K562 (cell line): ENCODE data around the gene LBH. TPM values are rescaled to one million over a fixed set of nuclear protein-coding genes. Genes with fewer than 3 reads are reported as not detected.

Experiments
- ATAC-seq: fragments of 200-7000 bp; cut with Tn5 transposase; 3 replicates; pipeline ENCODE4 v1.9.1; 2020; ENCODE audit warnings: moderate library complexity
- BruUV-seq: library from RNA; stranded (reverse); fragments of 400-500 nt; replicated peaks from 2 replicates; lab custom pipeline; 2021; lab: Mats Ljungman, UMichigan
- CTCF ChIA-PET: fragments of 300-600 bp; formaldehyde crosslinking; extraction: SDS; loops from one replicate; lab custom pipeline; 2021; ENCODE audit warnings: low intra/inter-chr PET ratio; lab: Yijun Ruan, JAX
- POLR2A ChIA-PET: fragments of 300-600, 350-650 bp; sonication (Branson Sonifier 250); formaldehyde crosslinking; extraction: SDS; loops from one replicate; lab custom pipeline; 2021; ENCODE audit warnings: antibody characterized with exemption, inconsistent platforms; lab: Yijun Ruan, JAX
- DNase-seq, 4 experiments: peaks; one replicate each; pipeline versions ENCODE4 v3.0.0 to v3.0.0-alpha.2; 2011 to 2018; ENCODE audit warnings: low spot score in 3 of 4, mixed read lengths in 3 of 4; ENCODE audit errors: extremely low read depth in 1 of 4
- FAIRE-seq: peaks from 2 replicates; lab custom pipeline; 2011; peaks lifted over from hg19 to GRCh38; lab: Jason Lieb, UNC
- H2AFZ ChIP-seq: 2 replicates; pipeline ENCODE4 v1.6.0; 2011; ENCODE audit warnings: low read depth, low read length, control low read depth, inconsistent platforms
- H3K27ac ChIP-seq: fragments of 200-600 bp; 3 replicates; pipeline ENCODE4 v1.8.0; 2011; ENCODE audit warnings: low read depth, mild to moderate bottlenecking, control low read depth, inconsistent platforms, low read length, moderate library complexity, mixed read lengths; ENCODE audit errors: extremely low read depth
- H3K27me3 ChIP-seq, 2 experiments: fragments of 300-600 bp in 1 of 2; 2 replicates in 1 of 2; 3 replicates in 1 of 2; pipeline versions ENCODE4 v1.6.0 to v1.8.0; 2011; ENCODE audit warnings: inconsistent platforms in 2 of 2, low read length in 2 of 2, mild to moderate bottlenecking in 1 of 2, mixed read lengths in 1 of 2, moderate library complexity in 1 of 2; ENCODE audit not compliant: control insufficient read depth in 2 of 2, insufficient read depth in 2 of 2
- H3K36me3 ChIP-seq: fragments of 300-600 bp; 3 replicates; pipeline ENCODE4 v1.8.0; 2011; ENCODE audit warnings: mild to moderate bottlenecking, low read length, inconsistent platforms; ENCODE audit not compliant: control insufficient read depth, insufficient read depth
- H3K4me1 ChIP-seq, 2 experiments: fragments of 200-600 bp in 1 of 2; replicated peaks in 1 of 2; 2 replicates in 1 of 2; 3 replicates in 1 of 2; pipeline versions ENCODE4 v1.5.1 to v1.8.0; 2011; ENCODE audit warnings: inconsistent platforms in 2 of 2, low read length in 2 of 2, mild to moderate bottlenecking in 1 of 2, mixed read lengths in 1 of 2, moderate library complexity in 1 of 2; ENCODE audit not compliant: control insufficient read depth in 2 of 2, insufficient read depth in 2 of 2
- H3K4me2 ChIP-seq: 2 replicates; pipeline ENCODE4 v1.6.1; 2011; ENCODE audit warnings: low read length, control low read depth, inconsistent platforms, mixed read lengths; ENCODE audit not compliant: insufficient read depth
- H3K4me3 ChIP-seq: fragments of 200-600 bp; sonication (generic), shearing (Covaris generic); 2 replicates; pipeline ENCODE4 v1.5.1; 2016; ENCODE audit warnings: control low read depth, inconsistent platforms
- H3K79me2 ChIP-seq: fragments of 200-600 bp; 3 replicates; pipeline ENCODE4 v1.8.0; 2011; ENCODE audit warnings: low read length, inconsistent platforms; ENCODE audit not compliant: control insufficient read depth, insufficient read depth
- H3K9ac ChIP-seq, 2 experiments: 2 replicates each; pipeline versions ENCODE4 v1.6.0 to v1.6.1; 2011; ENCODE audit warnings: low read depth in 2 of 2, low read length in 2 of 2, control low read depth in 1 of 2, inconsistent platforms in 1 of 2, mild to moderate bottlenecking in 1 of 2, mixed read lengths in 1 of 2; ENCODE audit not compliant: insufficient read depth in 1 of 2
- H3K9me1 ChIP-seq: one replicate; pipeline ENCODE4 v1.6.0; 2011; ENCODE audit warnings: inconsistent platforms, mild to moderate bottlenecking, low read length, moderate library complexity; ENCODE audit not compliant: control insufficient read depth, insufficient read depth
- H3K9me3 ChIP-seq: replicated peaks from 2 replicates; pipeline ENCODE4 v1.5.1; 2011; ENCODE audit warnings: low read depth, low read length, inconsistent platforms; ENCODE audit not compliant: control insufficient read depth, insufficient read depth
- H4K20me1 ChIP-seq: replicated peaks from 2 replicates; pipeline ENCODE4 v1.6.1; 2011; ENCODE audit warnings: low read length, inconsistent platforms, mixed read lengths; ENCODE audit not compliant: control insufficient read depth, insufficient read depth
- ATF1 ChIP-seq, 2 experiments: fragments of 450-650 bp in 1 of 2; IDR thresholded peaks; 2 replicates each; pipeline ENCODE4 v1.6.1; 2016; ENCODE audit warnings: missing compliant biosample characterization in 1 of 2, missing genetic modification characterization in 1 of 2
- CBX1 ChIP-seq: sonication (generic); IDR thresholded peaks from 2 replicates; pipeline ENCODE4 v1.6.1; 2016; ENCODE audit warnings: antibody characterized with exemption, low read depth, mild to moderate bottlenecking
- CSDE1 ChIP-seq, 2 experiments: fragments of 450-650 bp; IDR thresholded peaks; 2 replicates each; pipeline ENCODE4 v1.6.1; 2016; ENCODE audit warnings: mild to moderate bottlenecking in 1 of 2
- EGR1 ChIP-seq: fragments of 450-650 bp; conservative IDR thresholded peaks from 2 replicates; pipeline ENCODE4 v1.6.1; 2017; ENCODE audit warnings: mild to moderate bottlenecking
- KAT8 ChIP-seq: fragments of 450-650 bp; IDR thresholded peaks from 2 replicates; pipeline ENCODE4 v1.6.1; 2016; ENCODE audit warnings: low read depth, mild to moderate bottlenecking
- MAFF ChIP-seq: IDR thresholded peaks from 2 replicates; pipeline ENCODE4 v1.6.1; 2012; ENCODE audit warnings: low read length, improper control_type of control experiment
- MTA3 ChIP-seq: fragments of 450-650 bp; formaldehyde crosslinking; IDR thresholded peaks from 2 replicates; pipeline ENCODE4 v1.6.1; 2017; ENCODE audit warnings: mild to moderate bottlenecking, borderline replicate concordance
- NUFIP1 ChIP-seq: fragments of 450-650 bp; IDR thresholded peaks from 2 replicates; pipeline ENCODE4 v1.6.1; 2018; ENCODE audit not compliant: partially characterized antibody
- SMAD1 ChIP-seq: fragments of 150-350 bp; IDR thresholded peaks from 2 replicates; pipeline ENCODE4 v1.6.1; 2014; ENCODE audit warnings: low read length, low read depth; ENCODE audit not compliant: partially characterized antibody
- SMARCC2 ChIP-seq: fragments of 450-650 bp; IDR thresholded peaks from 2 replicates; pipeline ENCODE4 v1.6.1; 2017; ENCODE audit warnings: antibody characterized with exemption, moderate library complexity, mild to moderate bottlenecking, low read depth
- TAF7 ChIP-seq: fragments of 450-650 bp; IDR thresholded peaks from 2 replicates; pipeline ENCODE4 v1.6.1; 2016; ENCODE audit warnings: missing genetic modification characterization, missing compliant biosample characterization
- U2AF2 ChIP-seq: fragments of 200-400 bp; formaldehyde crosslinking; optimal IDR thresholded peaks from 2 replicates; pipeline ENCODE3; 2017; ENCODE audit warnings: low read depth, mild to moderate bottlenecking, low read length
- WGBS: fragments of 100-300 bp; shearing (Covaris generic); methylation state at CpG from one replicate; pipeline ENCODE4 v1.1.6; 2016; ENCODE audit warnings: low coverage, mixed read lengths; ENCODE audit not compliant: insufficient coverage; ENCODE audit errors: missing lambda C conversion rate; 5-methylcytosine and 5-hydroxymethylcytosine counted together
- in situ Hi-C: fragments of 300-500 bp; cut with MboI; formaldehyde crosslinking; loops from 4 replicates; pipeline ENCODE4 v1.15.0; 2018; ENCODE audit warnings: inconsistent platforms, mixed read lengths
- intact Hi-C: fragments of 100-400 bp; cut with micrococcal nuclease; formaldehyde crosslinking; loops from 2 replicates; pipeline ENCODE4 v1.14.2; 2022
- polyA plus RNA-seq, 8 experiments: library from polyadenylated mRNA; depleted of rRNA in 4 of 8; stranded (reverse) in 5 of 8; unstranded in 3 of 8; fragments of >200 nt; fragmentation: Nextera tagmentation in 2 of 8; fragmentation: Illumina TruSeq in 1 of 8; extraction: Ambion mirVana in 2 of 8; extraction: Trizol in 1 of 8; gene quantifications; 2 replicates each; pipeline versions ENCODE4 v1.2.1 to v1.2.3, GENCODE V29; 2011 to 2014; ENCODE audit warnings: inconsistent platforms in 1 of 8, missing spikeins in 1 of 8
- total RNA-seq, 7 experiments: library from RNA; depleted of rRNA in 6 of 7; stranded (reverse); fragments of >200 nt in 6 of 7; fragmentation: Illumina TruSeq in 2 of 7; extraction: Trizol in 2 of 7; gene quantifications; 2 replicates each; pipeline versions ENCODE4 v1.2.1 to v1.2.3, GENCODE V29; 2011 to 2021; ENCODE audit warnings: low replicate concordance in 1 of 7
- TF ChIP-seq, protein P1 (sequence below): fragments of 450-650 bp; IDR thresholded peaks from 2 replicates; pipeline ENCODE4 v1.6.1; 2016; ENCODE audit warnings: low read depth

Gene LBH
- total and polyA plus RNA-seq, 9 of the 15 experiments (the other 6 are each of a cell fraction or from before 2014, with no cell fraction given): 3.1 to 13.4 (median 7.4) TPM

DNA sequence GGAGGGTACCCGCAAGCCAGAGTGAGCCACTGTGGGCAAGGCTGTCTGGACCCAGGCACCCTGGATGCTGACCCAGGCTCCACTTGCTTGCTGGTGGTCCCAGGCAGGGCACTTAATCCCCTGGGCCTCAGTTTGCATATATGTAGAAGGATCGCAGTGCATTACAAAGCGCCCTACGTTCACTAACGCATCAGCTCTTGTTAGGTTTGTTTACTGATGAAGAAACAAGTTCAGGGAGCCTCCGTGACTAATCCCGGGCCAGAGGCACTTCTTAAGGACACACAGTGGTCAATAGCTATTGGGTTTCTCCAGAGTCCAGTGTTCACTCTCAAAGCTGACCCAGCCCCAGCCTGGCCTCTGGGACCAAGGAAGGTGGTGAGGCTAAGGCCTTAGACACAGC lies 70.2 kb downstream of the LBH start:
- H4K20me1 ChIP-seq: no peaks in the 10 kb centered on the region
- in situ Hi-C loops (no loop called here), intact Hi-C loops (no loop called here)
- BruUV-seq: no TSS peak
- peaks cover 0 to 10% of the 10 kb centered on the region in 2 experiments; a peak in 3 of 5 replicates for H3K4me1 ChIP-seq
- 65% methylated on average over 7 of the region's 7 CpGs for WGBS
- no peaks in the 10 kb centered on the region; a peak in 1 of 5 replicates for H3K27me3 ChIP-seq
- TF ChIP-seq MAFF (no peak), ATF1 (CRISPR knock-in tag; IDR thresholded peaks at IDR 0.05) (no peak), ATF1 (tag; IDR thresholded peaks at IDR 0.05) (no peak), NUFIP1 (no peak), EGR1 (no peak), CBX1 (no peak), CSDE1 (IDR thresholded peaks at IDR 0.05) (no peak), KAT8 (no peak), SMAD1 (no peak), TAF7 (tag) (no peak), U2AF2 (no peak), MTA3 (no peak), SMARCC2 (no peak)
- TF ChIP-seq, protein P1, sequence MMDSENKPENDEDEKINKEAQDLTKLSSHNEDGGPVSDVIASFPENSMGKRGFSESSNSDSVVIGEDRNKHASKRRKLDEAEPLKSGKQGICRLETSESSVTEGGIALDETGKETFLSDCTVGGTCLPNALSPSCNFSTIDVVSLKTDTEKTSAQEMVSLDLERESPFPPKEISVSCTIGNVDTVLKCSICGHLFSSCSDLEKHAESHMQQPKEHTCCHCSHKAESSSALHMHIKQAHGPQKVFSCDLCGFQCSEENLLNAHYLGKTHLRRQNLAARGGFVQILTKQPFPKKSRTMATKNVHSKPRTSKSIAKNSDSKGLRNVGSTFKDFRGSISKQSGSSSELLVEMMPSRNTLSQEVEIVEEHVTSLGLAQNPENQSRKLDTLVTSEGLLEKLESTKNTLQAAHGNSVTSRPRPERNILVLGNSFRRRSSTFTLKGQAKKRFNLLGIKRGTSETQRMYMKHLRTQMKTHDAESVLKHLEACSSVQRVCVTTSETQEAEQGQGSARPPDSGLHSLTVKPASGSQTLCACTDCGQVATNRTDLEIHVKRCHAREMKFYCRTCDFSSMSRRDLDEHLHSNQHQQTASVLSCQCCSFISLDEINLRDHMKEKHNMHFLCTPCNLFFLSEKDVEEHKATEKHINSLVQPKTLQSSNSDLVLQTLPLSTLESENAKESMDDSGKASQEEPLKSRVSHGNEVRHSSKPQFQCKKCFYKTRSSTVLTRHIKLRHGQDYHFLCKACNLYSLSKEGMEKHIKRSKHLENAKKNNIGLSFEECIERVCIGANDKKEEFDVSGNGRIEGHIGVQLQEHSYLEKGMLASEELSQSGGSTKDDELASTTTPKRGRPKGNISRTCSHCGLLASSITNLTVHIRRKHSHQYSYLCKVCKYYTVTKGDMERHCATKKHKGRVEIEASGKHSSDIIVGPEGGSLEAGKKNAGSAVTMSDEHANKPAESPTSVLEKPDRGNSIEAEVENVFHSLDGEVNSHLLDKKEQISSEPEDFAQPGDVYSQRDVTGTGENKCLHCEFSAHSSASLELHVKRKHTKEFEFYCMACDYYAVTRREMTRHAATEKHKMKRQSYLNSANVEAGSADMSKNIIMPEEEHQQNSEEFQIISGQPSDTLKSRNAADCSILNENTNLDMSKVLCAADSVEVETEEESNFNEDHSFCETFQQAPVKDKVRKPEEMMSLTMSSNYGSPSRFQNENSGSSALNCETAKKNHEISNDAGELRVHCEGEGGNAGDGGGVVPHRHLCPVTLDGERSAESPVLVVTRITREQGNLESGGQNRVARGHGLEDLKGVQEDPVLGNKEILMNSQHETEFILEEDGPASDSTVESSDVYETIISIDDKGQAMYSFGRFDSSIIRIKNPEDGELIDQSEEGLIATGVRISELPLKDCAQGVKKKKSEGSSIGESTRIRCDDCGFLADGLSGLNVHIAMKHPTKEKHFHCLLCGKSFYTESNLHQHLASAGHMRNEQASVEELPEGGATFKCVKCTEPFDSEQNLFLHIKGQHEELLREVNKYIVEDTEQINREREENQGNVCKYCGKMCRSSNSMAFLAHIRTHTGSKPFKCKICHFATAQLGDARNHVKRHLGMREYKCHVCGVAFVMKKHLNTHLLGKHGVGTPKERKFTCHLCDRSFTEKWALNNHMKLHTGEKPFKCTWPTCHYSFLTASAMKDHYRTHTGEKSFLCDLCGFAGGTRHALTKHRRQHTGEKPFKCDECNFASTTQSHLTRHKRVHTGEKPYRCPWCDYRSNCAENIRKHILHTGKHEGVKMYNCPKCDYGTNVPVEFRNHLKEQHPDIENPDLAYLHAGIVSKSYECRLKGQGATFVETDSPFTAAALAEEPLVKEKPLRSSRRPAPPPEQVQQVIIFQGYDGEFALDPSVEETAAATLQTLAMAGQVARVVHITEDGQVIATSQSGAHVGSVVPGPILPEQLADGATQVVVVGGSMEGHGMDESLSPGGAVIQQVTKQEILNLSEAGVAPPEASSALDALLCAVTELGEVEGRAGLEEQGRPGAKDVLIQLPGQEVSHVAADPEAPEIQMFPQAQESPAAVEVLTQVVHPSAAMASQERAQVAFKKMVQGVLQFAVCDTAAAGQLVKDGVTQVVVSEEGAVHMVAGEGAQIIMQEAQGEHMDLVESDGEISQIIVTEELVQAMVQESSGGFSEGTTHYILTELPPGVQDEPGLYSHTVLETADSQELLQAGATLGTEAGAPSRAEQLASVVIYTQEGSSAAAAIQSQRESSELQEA: no peak
- peaks cover 2% of the 10 kb centered on the region for H3K9me1 ChIP-seq
- DNase-seq: no peak
- POLR2A ChIA-PET: interaction anchor here (0.5 to 1.8 kb wide), 6 partner anchors 8 to 157 kb away, joined by 3 to 10 read pairs (median 4); no protein-coding TSS in a partner anchor
- H3K4me2 ChIP-seq: no peak overlapping the region
- no peak overlapping the region for H2AFZ ChIP-seq
- H3K79me2 ChIP-seq: no peaks in the 10 kb centered on the region
- CTCF ChIA-PET: no interaction called here
- no peak for FAIRE-seq
- no peaks in the 10 kb centered on the region for H3K9me3 ChIP-seq
- H3K36me3 ChIP-seq: no peaks in the 10 kb centered on the region
- no peak overlapping the region for H3K9ac ChIP-seq
- H3K4me3 ChIP-seq: no peak overlapping the region
- ATAC-seq: no peak
- no peak overlapping the region for H3K27ac ChIP-seq
